ENCODE results near the gene KIRREL3.

The KIRREL3 gene

GRCh38 chr11:126694065-126694625 lies 306.4 kb downstream of the KIRREL3 start:
- Histone ChIP-seq H3K9me3 (ENCODE audit: control insufficient read depth, low read depth, low read length) (no peaks in the 10 kb centered on the region), H3K4me1 (ENCODE audit: control insufficient read depth, low read depth, low read length) (no peaks in the 10 kb centered on the region), H3K9ac (ENCODE audit: low read length) (no peak overlapping the region), H3K27ac (ENCODE audit: low read length) (no peak overlapping the region), H3K4me3 (ENCODE audit: low read length) (no peak overlapping the region), H3K27me3 (ENCODE audit: control insufficient read depth, insufficient read depth, low read length) (no peaks in the 10 kb centered on the region), H3K36me3 (ENCODE audit: control insufficient read depth, low read depth, low read length) (no peaks in the 10 kb centered on the region)

- H3K27me3 ChIP-seq (ENCODE audit: control insufficient read depth, insufficient read depth, low read length) = no peaks in the 10 kb centered on the region
- H3K9me3 ChIP-seq (ENCODE audit: control insufficient read depth, low read depth, low read length) = no peaks in the 10 kb centered on the region
- H3K4me1 ChIP-seq (ENCODE audit: control insufficient read depth, low read depth, low read length) = peaks cover 9% of the 10 kb centered on the region
- H3K36me3 ChIP-seq (ENCODE audit: control insufficient read depth, low read depth, low read length) = no peaks in the 10 kb centered on the region
- H3K27ac ChIP-seq (ENCODE audit: low read length) = no peak overlapping the region
- no peak overlapping the region for H3K9ac ChIP-seq (ENCODE audit: low read length)
- no peak overlapping the region for H3K4me3 ChIP-seq (ENCODE audit: low read length)
Measured at GRCh38 chr11:126687477-126687876, 313.1 kb downstream of the KIRREL3 start.

GRCh38 chr11:126686938-126687337 lies 313.6 kb downstream of the KIRREL3 start:
- no peaks in the 10 kb centered on the region for H3K36me3 ChIP-seq (ENCODE audit: control insufficient read depth, low read depth, low read length)
- H3K4me1 ChIP-seq (ENCODE audit: control insufficient read depth, low read depth, low read length) = peaks cover 9% of the 10 kb centered on the region
- no peak overlapping the region for H3K27ac ChIP-seq (ENCODE audit: low read length)
- H3K27me3 ChIP-seq (ENCODE audit: control insufficient read depth, insufficient read depth, low read length) = no peaks in the 10 kb centered on the region
- no peaks in the 10 kb centered on the region for H3K9me3 ChIP-seq (ENCODE audit: control insufficient read depth, low read depth, low read length)
- no peak overlapping the region for H3K9ac ChIP-seq (ENCODE audit: low read length)
- no peak overlapping the region for H3K4me3 ChIP-seq (ENCODE audit: low read length)

GRCh38 chr11:126683766-126684728 lies 316.5 kb downstream of the KIRREL3 start:
- no peaks in the 10 kb centered on the region for H3K9me3 ChIP-seq (ENCODE audit: control insufficient read depth, low read depth, low read length)
- H3K4me3 ChIP-seq (ENCODE audit: low read length) = no peak overlapping the region
- no peaks in the 10 kb centered on the region for H3K36me3 ChIP-seq (ENCODE audit: control insufficient read depth, low read depth, low read length)
- no peak overlapping the region for H3K27ac ChIP-seq (ENCODE audit: low read length)
- no peak overlapping the region for H3K9ac ChIP-seq (ENCODE audit: low read length)
- H3K4me1 ChIP-seq (ENCODE audit: control insufficient read depth, low read depth, low read length) = peaks cover 9% of the 10 kb centered on the region
- H3K27me3 ChIP-seq (ENCODE audit: control insufficient read depth, insufficient read depth, low read length) = no peaks in the 10 kb centered on the region

GRCh38 chr11:126682590-126682989 lies 318.0 kb downstream of the KIRREL3 start:
- H3K4me3 ChIP-seq (ENCODE audit: low read length) = no peak overlapping the region

GRCh38 chr11:126680700-126681099 lies 319.9 kb downstream of the KIRREL3 start:
- no peaks in the 10 kb centered on the region for H3K4me1 ChIP-seq (ENCODE audit: control insufficient read depth, low read depth, low read length)
- no peaks in the 10 kb centered on the region for H3K36me3 ChIP-seq (ENCODE audit: control insufficient read depth, low read depth, low read length)
- no peaks in the 10 kb centered on the region for H3K27me3 ChIP-seq (ENCODE audit: control insufficient read depth, insufficient read depth, low read length)
- H3K9me3 ChIP-seq (ENCODE audit: control insufficient read depth, low read depth, low read length) = no peaks in the 10 kb centered on the region
- no peak overlapping the region for H3K9ac ChIP-seq (ENCODE audit: low read length)
- no peak overlapping the region for H3K27ac ChIP-seq (ENCODE audit: low read length)
- no peak overlapping the region for H3K4me3 ChIP-seq (ENCODE audit: low read length)

More at GRCh38 chr11:126682590-126682989, 318.0 kb downstream of the KIRREL3 start:
- H3K9ac ChIP-seq (ENCODE audit: low read length) = no peak overlapping the region
- no peaks in the 10 kb centered on the region for H3K9me3 ChIP-seq (ENCODE audit: control insufficient read depth, low read depth, low read length)
- H3K36me3 ChIP-seq (ENCODE audit: control insufficient read depth, low read depth, low read length) = no peaks in the 10 kb centered on the region
- peaks cover 8% of the 10 kb centered on the region for H3K4me1 ChIP-seq (ENCODE audit: control insufficient read depth, low read depth, low read length)
- no peaks in the 10 kb centered on the region for H3K27me3 ChIP-seq (ENCODE audit: control insufficient read depth, insufficient read depth, low read length)
- H3K27ac ChIP-seq (ENCODE audit: low read length) = no peak overlapping the region

- Histone ChIP-seq H3K36me3 (ENCODE audit: control insufficient read depth, low read depth, low read length) (no peaks in the 10 kb centered on the region), H3K9me3 (ENCODE audit: control insufficient read depth, low read depth, low read length) (no peaks in the 10 kb centered on the region), H3K4me3 (ENCODE audit: low read length) (no peak overlapping the region), H3K4me1 (ENCODE audit: control insufficient read depth, low read depth, low read length) (no peaks in the 10 kb centered on the region), H3K9ac (ENCODE audit: low read length) (no peak overlapping the region), H3K27ac (ENCODE audit: low read length) (no peak overlapping the region), H3K27me3 (ENCODE audit: control insufficient read depth, insufficient read depth, low read length) (no peaks in the 10 kb centered on the region)
Measured at GRCh38 chr11:126680131-126680530, 320.4 kb downstream of the KIRREL3 start.

- H3K9me3 ChIP-seq (ENCODE audit: control insufficient read depth, low read depth, low read length) = no peaks in the 10 kb centered on the region
- H3K36me3 ChIP-seq (ENCODE audit: control insufficient read depth, low read depth, low read length) = no peaks in the 10 kb centered on the region
- no peaks in the 10 kb centered on the region for H3K4me1 ChIP-seq (ENCODE audit: control insufficient read depth, low read depth, low read length)
- H3K27me3 ChIP-seq (ENCODE audit: control insufficient read depth, insufficient read depth, low read length) = no peaks in the 10 kb centered on the region
- no peak overlapping the region for H3K9ac ChIP-seq (ENCODE audit: low read length)
- no peak overlapping the region for H3K4me3 ChIP-seq (ENCODE audit: low read length)
- no peak overlapping the region for H3K27ac ChIP-seq (ENCODE audit: low read length)
Measured at GRCh38 chr11:126679033-126679432, 321.5 kb downstream of the KIRREL3 start.

GRCh38 chr11:126676536-126676935 lies 324.0 kb downstream of the KIRREL3 start:
- Histone ChIP-seq H3K9ac (ENCODE audit: low read length) (no peak overlapping the region), H3K4me1 (ENCODE audit: control insufficient read depth, low read depth, low read length) (no peaks in the 10 kb centered on the region), H3K4me3 (ENCODE audit: low read length) (no peak overlapping the region), H3K27ac (ENCODE audit: low read length) (no peak overlapping the region), H3K36me3 (ENCODE audit: control insufficient read depth, low read depth, low read length) (no peaks in the 10 kb centered on the region), H3K9me3 (ENCODE audit: control insufficient read depth, low read depth, low read length) (no peaks in the 10 kb centered on the region), H3K27me3 (ENCODE audit: control insufficient read depth, insufficient read depth, low read length) (no peaks in the 10 kb centered on the region)

- no peaks in the 10 kb centered on the region for H3K27me3 ChIP-seq (ENCODE audit: control insufficient read depth, insufficient read depth, low read length)
- no peaks in the 10 kb centered on the region for H3K4me1 ChIP-seq (ENCODE audit: control insufficient read depth, low read depth, low read length)
- no peaks in the 10 kb centered on the region for H3K9me3 ChIP-seq (ENCODE audit: control insufficient read depth, low read depth, low read length)
- no peak overlapping the region for H3K27ac ChIP-seq (ENCODE audit: low read length)
- no peaks in the 10 kb centered on the region for H3K36me3 ChIP-seq (ENCODE audit: control insufficient read depth, low read depth, low read length)
- no peak overlapping the region for H3K4me3 ChIP-seq (ENCODE audit: low read length)
- no peak overlapping the region for H3K9ac ChIP-seq (ENCODE audit: low read length)
Measured at GRCh38 chr11:126673319-126673718, 327.3 kb downstream of the KIRREL3 start.

GRCh38 chr11:126669416-126669815 lies 331.2 kb downstream of the KIRREL3 start:
- Histone ChIP-seq H3K4me3 (ENCODE audit: low read length) (no peak overlapping the region), H3K4me1 (ENCODE audit: control insufficient read depth, low read depth, low read length) (no peaks in the 10 kb centered on the region), H3K27me3 (ENCODE audit: control insufficient read depth, insufficient read depth, low read length) (no peaks in the 10 kb centered on the region), H3K9me3 (ENCODE audit: control insufficient read depth, low read depth, low read length) (no peaks in the 10 kb centered on the region), H3K9ac (ENCODE audit: low read length) (no peak overlapping the region), H3K36me3 (ENCODE audit: control insufficient read depth, low read depth, low read length) (no peaks in the 10 kb centered on the region), H3K27ac (ENCODE audit: low read length) (no peak overlapping the region)

- Histone ChIP-seq H3K9ac (ENCODE audit: low read length) (no peak overlapping the region), H3K36me3 (ENCODE audit: control insufficient read depth, low read depth, low read length) (no peaks in the 10 kb centered on the region)
Measured at GRCh38 chr11:126664643-126665042, 335.9 kb downstream of the KIRREL3 start.

More at GRCh38 chr11:126664643-126665042, 335.9 kb downstream of the KIRREL3 start:
- Histone ChIP-seq H3K4me1 (ENCODE audit: control insufficient read depth, low read depth, low read length) (peaks cover 4% of the 10 kb centered on the region), H3K9me3 (ENCODE audit: control insufficient read depth, low read depth, low read length) (no peaks in the 10 kb centered on the region), H3K27ac (ENCODE audit: low read length) (no peak overlapping the region), H3K27me3 (ENCODE audit: control insufficient read depth, insufficient read depth, low read length) (peaks cover 7% of the 10 kb centered on the region), H3K4me3 (ENCODE audit: low read length) (no peak overlapping the region)
